ENCODE measurements around the gene DYNLRB2. TPM values are rescaled to one million over a fixed set of nuclear protein-coding genes. Genes with fewer than 3 reads are reported as not detected.

Gene DYNLRB2
- total and polyA plus RNA-seq, 2 experiments from 2014 or later: not detected

DNA sequence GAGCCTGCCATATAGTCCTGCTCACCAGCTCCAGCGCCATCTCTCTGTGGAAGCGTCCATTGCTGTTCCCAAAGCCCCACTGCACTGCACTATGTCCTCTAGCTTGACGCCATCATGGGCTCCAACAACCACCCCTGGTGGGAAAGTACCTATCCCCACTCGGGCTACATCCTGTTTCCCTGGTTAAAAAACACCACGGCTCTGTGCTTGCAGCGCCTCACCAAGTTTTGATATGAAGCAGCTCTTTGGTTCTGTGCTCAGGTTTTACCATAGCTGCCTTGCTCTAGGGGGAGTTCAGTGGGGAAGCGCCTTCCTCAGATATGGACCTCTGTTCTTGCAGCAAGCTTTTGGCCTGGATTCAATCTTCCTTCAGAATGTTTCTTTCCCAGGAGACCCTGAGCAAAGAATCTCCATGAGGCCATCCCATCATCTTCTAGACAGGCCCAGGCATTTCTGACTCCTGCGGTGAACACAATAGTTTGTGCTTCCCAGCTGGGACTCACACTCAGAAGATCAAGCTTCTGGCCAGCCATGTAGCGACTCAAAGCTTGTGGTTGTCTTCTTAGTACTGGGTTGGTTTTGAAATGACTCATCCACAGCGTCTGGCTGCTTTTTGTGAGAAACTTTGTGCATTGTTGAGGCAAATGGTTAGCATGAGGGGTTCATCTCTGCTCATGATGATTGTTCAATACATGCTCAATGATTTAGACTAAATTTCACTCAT lies 39.5 kb downstream of the DYNLRB2 start:
- H3K27ac ChIP-seq (ENCODE audit: low read depth): no peak overlapping the region
- H3K36me3 ChIP-seq (ENCODE audit: insufficient read depth): no peaks in the 10 kb centered on the region
- H3K27me3 ChIP-seq (ENCODE audit: insufficient read depth): no peaks in the 10 kb centered on the region
- peaks cover 2% of the 10 kb centered on the region for H3K27me3 Mint-ChIP-seq (ENCODE audit: insufficient read depth, low read depth, poor library complexity)
- peaks cover 39% of the 10 kb centered on the region for H3K9me3 Mint-ChIP-seq
- H3K4me1 Mint-ChIP-seq: no peaks in the 10 kb centered on the region
- no peaks in the 10 kb centered on the region for H3K4me1 ChIP-seq (ENCODE audit: insufficient read depth)
- DNase-seq (ENCODE audit: low spot score) (peak; percentile 9), ATAC-seq (no peak)
- H3K27ac Mint-ChIP-seq: no peak overlapping the region
- no peak overlapping the region for H2AFZ ChIP-seq
- peaks cover 2% of the 10 kb centered on the region; the same call in 2 of the 3 replicates for H3K36me3 Mint-ChIP-seq (ENCODE audit: low read depth)
- H4K20me1 ChIP-seq (replicated peaks; ENCODE audit: insufficient read depth): no peaks in the 10 kb centered on the region
- peaks cover 2% of the 10 kb centered on the region; the same call in 1 of the 2 replicates for H3K9me2 ChIP-seq (ENCODE audit: insufficient read depth)
- TF ChIP-seq POLR2AphosphoS5 (IDR thresholded peaks at IDR 0.05; ENCODE audit: low read depth) (no peak), EZH2phosphoT487 (IDR thresholded peaks at IDR 0.05; ENCODE audit: unreplicated experiment) (no peak), ETS1 (IDR thresholded peaks at IDR 0.05) (no peak), ZNF331 (CRISPR knock-in tag; IDR thresholded peaks at IDR 0.05; ENCODE audit: low read depth) (no peak), EZH2 (IDR thresholded peaks at IDR 0.05; ENCODE audit: low read depth, unreplicated experiment) (no peak)
- TF ChIP-seq, protein P1, sequence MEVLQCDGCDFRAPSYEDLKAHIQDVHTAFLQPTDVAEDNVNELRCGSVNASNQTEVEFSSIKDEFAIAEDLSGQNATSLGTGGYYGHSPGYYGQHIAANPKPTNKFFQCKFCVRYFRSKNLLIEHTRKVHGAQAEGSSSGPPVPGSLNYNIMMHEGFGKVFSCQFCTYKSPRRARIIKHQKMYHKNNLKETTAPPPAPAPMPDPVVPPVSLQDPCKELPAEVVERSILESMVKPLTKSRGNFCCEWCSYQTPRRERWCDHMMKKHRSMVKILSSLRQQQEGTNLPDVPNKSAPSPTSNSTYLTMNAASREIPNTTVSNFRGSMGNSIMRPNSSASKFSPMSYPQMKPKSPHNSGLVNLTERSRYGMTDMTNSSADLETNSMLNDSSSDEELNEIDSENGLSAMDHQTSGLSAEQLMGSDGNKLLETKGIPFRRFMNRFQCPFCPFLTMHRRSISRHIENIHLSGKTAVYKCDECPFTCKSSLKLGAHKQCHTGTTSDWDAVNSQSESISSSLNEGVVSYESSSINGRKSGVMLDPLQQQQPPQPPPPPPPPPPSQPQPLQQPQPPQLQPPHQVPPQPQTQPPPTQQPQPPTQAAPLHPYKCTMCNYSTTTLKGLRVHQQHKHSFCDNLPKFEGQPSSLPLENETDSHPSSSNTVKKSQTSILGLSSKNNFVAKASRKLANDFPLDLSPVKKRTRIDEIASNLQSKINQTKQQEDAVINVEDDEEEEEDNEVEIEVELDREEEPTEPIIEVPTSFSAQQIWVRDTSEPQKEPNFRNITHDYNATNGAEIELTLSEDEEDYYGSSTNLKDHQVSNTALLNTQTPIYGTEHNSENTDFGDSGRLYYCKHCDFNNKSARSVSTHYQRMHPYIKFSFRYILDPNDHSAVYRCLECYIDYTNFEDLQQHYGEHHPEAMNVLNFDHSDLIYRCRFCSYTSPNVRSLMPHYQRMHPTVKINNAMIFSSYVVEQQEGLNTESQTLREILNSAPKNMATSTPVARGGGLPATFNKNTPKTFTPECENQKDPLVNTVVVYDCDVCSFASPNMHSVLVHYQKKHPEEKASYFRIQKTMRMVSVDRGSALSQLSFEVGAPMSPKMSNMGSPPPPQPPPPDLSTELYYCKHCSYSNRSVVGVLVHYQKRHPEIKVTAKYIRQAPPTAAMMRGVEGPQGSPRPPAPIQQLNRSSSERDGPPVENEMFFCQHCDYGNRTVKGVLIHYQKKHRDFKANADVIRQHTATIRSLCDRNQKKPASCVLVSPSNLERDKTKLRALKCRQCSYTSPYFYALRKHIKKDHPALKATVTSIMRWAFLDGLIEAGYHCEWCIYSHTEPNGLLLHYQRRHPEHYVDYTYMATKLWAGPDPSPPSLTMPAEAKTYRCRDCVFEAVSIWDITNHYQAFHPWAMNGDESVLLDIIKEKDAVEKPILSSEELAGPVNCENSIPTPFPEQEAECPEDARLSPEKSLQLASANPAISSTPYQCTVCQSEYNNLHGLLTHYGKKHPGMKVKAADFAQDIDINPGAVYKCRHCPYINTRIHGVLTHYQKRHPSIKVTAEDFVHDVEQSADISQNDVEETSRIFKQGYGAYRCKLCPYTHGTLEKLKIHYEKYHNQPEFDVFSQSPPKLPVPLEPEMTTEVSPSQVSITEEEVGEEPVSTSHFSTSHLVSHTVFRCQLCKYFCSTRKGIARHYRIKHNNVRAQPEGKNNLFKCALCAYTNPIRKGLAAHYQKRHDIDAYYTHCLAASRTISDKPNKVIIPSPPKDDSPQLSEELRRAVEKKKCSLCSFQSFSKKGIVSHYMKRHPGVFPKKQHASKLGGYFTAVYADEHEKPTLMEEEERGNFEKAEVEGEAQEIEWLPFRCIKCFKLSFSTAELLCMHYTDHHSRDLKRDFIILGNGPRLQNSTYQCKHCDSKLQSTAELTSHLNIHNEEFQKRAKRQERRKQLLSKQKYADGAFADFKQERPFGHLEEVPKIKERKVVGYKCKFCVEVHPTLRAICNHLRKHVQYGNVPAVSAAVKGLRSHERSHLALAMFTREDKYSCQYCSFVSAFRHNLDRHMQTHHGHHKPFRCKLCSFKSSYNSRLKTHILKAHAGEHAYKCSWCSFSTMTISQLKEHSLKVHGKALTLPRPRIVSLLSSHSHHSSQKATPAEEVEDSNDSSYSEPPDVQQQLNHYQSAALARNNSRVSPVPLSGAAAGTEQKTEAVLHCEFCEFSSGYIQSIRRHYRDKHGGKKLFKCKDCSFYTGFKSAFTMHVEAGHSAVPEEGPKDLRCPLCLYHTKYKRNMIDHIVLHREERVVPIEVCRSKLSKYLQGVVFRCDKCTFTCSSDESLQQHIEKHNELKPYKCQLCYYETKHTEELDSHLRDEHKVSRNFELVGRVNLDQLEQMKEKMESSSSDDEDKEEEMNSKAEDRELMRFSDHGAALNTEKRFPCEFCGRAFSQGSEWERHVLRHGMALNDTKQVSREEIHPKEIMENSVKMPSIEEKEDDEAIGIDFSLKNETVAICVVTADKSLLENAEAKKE (CRISPR knock-in tag; IDR thresholded peaks at IDR 0.05): no peak
- TF ChIP-seq, protein P2, sequence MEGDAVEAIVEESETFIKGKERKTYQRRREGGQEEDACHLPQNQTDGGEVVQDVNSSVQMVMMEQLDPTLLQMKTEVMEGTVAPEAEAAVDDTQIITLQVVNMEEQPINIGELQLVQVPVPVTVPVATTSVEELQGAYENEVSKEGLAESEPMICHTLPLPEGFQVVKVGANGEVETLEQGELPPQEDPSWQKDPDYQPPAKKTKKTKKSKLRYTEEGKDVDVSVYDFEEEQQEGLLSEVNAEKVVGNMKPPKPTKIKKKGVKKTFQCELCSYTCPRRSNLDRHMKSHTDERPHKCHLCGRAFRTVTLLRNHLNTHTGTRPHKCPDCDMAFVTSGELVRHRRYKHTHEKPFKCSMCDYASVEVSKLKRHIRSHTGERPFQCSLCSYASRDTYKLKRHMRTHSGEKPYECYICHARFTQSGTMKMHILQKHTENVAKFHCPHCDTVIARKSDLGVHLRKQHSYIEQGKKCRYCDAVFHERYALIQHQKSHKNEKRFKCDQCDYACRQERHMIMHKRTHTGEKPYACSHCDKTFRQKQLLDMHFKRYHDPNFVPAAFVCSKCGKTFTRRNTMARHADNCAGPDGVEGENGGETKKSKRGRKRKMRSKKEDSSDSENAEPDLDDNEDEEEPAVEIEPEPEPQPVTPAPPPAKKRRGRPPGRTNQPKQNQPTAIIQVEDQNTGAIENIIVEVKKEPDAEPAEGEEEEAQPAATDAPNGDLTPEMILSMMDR (conservative IDR thresholded peaks at IDR 0.05; ENCODE audit: low read depth in 2 of 2): peak in 1 of 2 experiments; percentile 32; a peak in 2 of 4 replicates
- H3F3A ChIP-seq (replicated peaks; ENCODE audit: low read depth): no peaks in the 10 kb centered on the region
- no peak overlapping the region for H3K4me2 ChIP-seq
- H3K4me3 ChIP-seq: no peak overlapping the region
- no peak overlapping the region for H3K4me3 Mint-ChIP-seq
- H3K79me2 ChIP-seq (replicated peaks; ENCODE audit: insufficient read depth): no peaks in the 10 kb centered on the region
